NCI-H2227 treated with DMSO at 0.1 percent for 48 hours (cell line): ENCODE data around the gene NKX3-2.

Source experiments
- DNase-seq: peaks from one replicate; lab custom pipeline; 2025; lab: John Stamatoyannopoulos, UW

NKX3-2 gene

DNA sequence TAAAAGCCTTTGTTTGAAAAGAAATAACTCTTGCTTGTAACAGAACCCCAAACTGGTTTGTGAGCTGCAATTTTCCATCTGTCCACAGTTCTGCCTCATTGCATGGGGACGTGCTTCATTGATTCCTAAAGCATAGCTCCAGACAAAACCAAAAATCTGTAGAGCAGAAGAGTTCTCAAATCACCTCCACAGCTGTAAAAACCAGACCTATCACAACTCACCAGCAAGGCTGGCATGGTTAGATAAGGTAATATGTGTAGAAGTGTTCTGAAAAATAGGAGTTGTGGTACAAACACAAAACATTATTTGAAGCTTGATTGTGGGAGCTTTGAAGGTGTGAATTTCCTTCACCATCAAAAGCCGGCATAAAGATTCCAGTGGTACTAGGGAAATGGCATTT lies 47.7 kb downstream of the NKX3-2 start:
- no peak for DNase-seq

DNA sequence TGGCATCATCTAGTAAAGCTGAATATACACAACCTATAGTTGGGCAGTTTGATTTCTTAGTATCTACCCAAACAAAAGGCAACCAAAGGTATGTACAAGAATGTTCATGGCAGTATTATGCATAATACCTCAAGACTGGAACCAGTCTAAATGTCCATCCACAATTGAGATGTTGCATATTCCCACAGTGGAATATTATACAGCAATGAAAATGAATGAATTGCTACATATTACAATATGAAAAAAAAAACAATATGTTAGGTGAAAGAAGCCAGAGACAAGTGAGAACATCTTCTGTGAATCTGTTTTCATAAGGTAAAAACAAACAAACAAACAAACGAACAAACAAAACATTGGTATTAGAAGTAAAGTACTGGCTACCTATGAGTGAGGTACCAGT lies 48.6 kb downstream of the NKX3-2 start:
- no peak for DNase-seq

DNA sequence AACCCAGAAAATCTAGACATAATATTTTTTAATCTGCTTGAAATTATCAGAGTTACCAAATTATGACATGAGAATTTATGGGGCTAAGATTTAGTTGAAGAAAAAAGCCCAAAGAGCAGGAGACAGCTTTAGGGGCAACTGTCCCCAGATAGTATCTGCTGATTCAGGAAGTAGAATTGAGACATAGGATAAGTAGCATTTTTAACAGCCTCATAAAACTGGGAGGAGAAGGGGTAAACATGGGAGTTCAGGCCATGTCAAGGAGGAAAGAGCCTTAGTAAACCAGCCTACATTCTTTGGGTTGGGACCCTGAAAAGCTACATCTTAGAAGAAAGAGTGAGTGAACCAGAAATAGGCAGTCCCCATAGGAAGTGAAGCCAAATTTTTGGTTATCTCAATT lies 50.5 kb downstream of the NKX3-2 start:
- DNase-seq = no peak

DNA sequence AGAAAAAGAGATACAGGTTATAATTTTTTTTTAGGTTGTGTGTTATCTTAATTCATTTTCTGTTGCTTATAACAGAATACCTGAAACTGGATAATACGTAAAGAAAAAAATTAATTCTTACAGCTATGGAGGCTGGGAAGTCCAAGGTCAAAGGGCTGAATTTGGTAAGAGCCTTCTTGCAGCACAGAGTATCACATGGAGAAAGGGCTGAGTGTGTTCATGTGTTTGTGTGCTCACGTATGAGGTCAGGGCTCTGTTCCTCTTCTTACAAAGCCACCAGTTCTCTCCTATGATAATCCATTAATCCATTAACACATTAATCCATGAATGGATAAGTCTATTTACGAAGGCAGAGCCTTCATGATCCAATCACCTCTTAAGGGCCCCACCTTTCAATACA lies 51.6 kb downstream of the NKX3-2 start:
- no peak for DNase-seq
